HEK293T (cell line): ENCODE data around the gene NMBR.

Experiments used
- ELF4 ChIP-seq: fragments of 450-650 bp; IDR thresholded peaks from 2 replicates; pipeline ENCODE4 v1.6.1; 2017; ENCODE audit warnings: antibody characterized with exemption
- SP1 ChIP-seq: fragments of 450-650 bp; IDR thresholded peaks from 2 replicates; pipeline ENCODE4 v1.6.1; 2017
- TF ChIP-seq, protein P1 (sequence below): fragments of 450-650 bp; IDR thresholded peaks from 2 replicates; pipeline ENCODE4 v1.6.1; 2016

GRCh38 chr6:142193621-142194020, 46.7 kb upstream of the NMBR start:
- TF ChIP-seq, protein P1, sequence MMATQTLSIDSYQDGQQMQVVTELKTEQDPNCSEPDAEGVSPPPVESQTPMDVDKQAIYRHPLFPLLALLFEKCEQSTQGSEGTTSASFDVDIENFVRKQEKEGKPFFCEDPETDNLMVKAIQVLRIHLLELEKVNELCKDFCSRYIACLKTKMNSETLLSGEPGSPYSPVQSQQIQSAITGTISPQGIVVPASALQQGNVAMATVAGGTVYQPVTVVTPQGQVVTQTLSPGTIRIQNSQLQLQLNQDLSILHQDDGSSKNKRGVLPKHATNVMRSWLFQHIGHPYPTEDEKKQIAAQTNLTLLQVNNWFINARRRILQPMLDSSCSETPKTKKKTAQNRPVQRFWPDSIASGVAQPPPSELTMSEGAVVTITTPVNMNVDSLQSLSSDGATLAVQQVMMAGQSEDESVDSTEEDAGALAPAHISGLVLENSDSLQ = no peak
- TF ChIP-seq ELF4 = no peak
- no peak for TF ChIP-seq SP1
